Astrocyte (in vitro differentiated cells and primary cell): ENCODE data around the gene AMMECR1. TPM values are rescaled to one million over a fixed set of nuclear protein-coding genes. Genes with fewer than 3 reads are reported as not detected.

ENCODE experiments used
- DNase-seq: peaks from one replicate; pipeline ENCODE4 v3.0.0-alpha.2; 2010; ENCODE audit warnings: low read depth
- FAIRE-seq: peaks from 2 replicates; lab custom pipeline; 2011; peaks lifted over from hg19 to GRCh38; lab: Jason Lieb, UNC
- H2AFZ ChIP-seq: 2 replicates; pipeline ENCODE4 v1.6.0; 2012; ENCODE audit warnings: low read depth, low read length, inconsistent platforms
- H3K27ac ChIP-seq: 2 replicates; pipeline ENCODE4 v1.5.1; 2011; ENCODE audit warnings: low read depth, low read length, inconsistent platforms
- H3K27me3 ChIP-seq: 2 replicates; pipeline ENCODE4 v1.6.0; 2011; ENCODE audit warnings: low read length, inconsistent platforms; ENCODE audit not compliant: insufficient read depth
- H3K36me3 ChIP-seq: 2 replicates; pipeline ENCODE4 v1.5.1; 2011; ENCODE audit warnings: low read length, inconsistent platforms; ENCODE audit not compliant: insufficient read depth
- H3K4me1 ChIP-seq: 2 replicates; pipeline ENCODE4 v1.5.1; 2011; ENCODE audit warnings: low read length, inconsistent platforms; ENCODE audit not compliant: insufficient read depth
- H3K4me2 ChIP-seq: 2 replicates; pipeline ENCODE4 v1.6.0; 2012; ENCODE audit warnings: low read length, inconsistent platforms
- H3K4me3 ChIP-seq: 2 replicates; pipeline ENCODE4 v1.5.1; 2011; ENCODE audit warnings: low read depth, mild to moderate bottlenecking, low read length, inconsistent platforms; ENCODE audit not compliant: insufficient read depth
- H3K79me2 ChIP-seq: 2 replicates; pipeline ENCODE4 v1.6.0; 2012; ENCODE audit warnings: mild to moderate bottlenecking, low read length, inconsistent platforms; ENCODE audit not compliant: insufficient read depth
- H3K9ac ChIP-seq: 2 replicates; pipeline ENCODE4 v1.6.0; 2012; ENCODE audit warnings: mild to moderate bottlenecking, low read length, inconsistent platforms
- H3K9me3 ChIP-seq: 2 replicates; pipeline ENCODE4 v1.5.1; 2012; ENCODE audit warnings: low read depth, mild to moderate bottlenecking, low read length, inconsistent platforms; ENCODE audit not compliant: insufficient read depth
- H4K20me1 ChIP-seq: 2 replicates; pipeline ENCODE4 v1.6.0; 2012; ENCODE audit warnings: low read length, inconsistent platforms; ENCODE audit not compliant: insufficient read depth
- H3K27ac Mint-ChIP-seq: one replicate; pipeline ENCODE4 v1.8.0; 2021; ENCODE audit warnings: mild to moderate bottlenecking, mixed read lengths; ENCODE audit not compliant: unreplicated experiment
- H3K27me3 Mint-ChIP-seq: one replicate; pipeline ENCODE4 v1.8.0; 2021; ENCODE audit warnings: low read depth, mixed read lengths; ENCODE audit not compliant: unreplicated experiment
- H3K36me3 Mint-ChIP-seq: one replicate; pipeline ENCODE4 v1.8.0; 2021; ENCODE audit warnings: low read depth, mixed read lengths; ENCODE audit not compliant: unreplicated experiment
- H3K4me1 Mint-ChIP-seq: one replicate; pipeline ENCODE4 v1.8.0; 2021; ENCODE audit warnings: low read depth, mixed read lengths; ENCODE audit not compliant: unreplicated experiment
- H3K4me3 Mint-ChIP-seq: one replicate; pipeline ENCODE4 v1.8.0; 2021; ENCODE audit warnings: mild to moderate bottlenecking, moderate library complexity, mixed read lengths; ENCODE audit not compliant: unreplicated experiment
- H3K9me3 Mint-ChIP-seq: one replicate; pipeline ENCODE4 v1.8.0; 2021; ENCODE audit warnings: mild to moderate bottlenecking, mixed read lengths; ENCODE audit not compliant: unreplicated experiment
- CTCF ChIP-seq: IDR thresholded peaks from 2 replicates; pipeline ENCODE4 v1.5.1; 2011; ENCODE audit warnings: low read depth, mild to moderate bottlenecking, inconsistent platforms, low read length, moderate library complexity; ENCODE audit not compliant: insufficient read depth
- EZH2 ChIP-seq: IDR thresholded peaks from 2 replicates; pipeline ENCODE4 v1.6.1; 2012; ENCODE audit warnings: mild to moderate bottlenecking, low read length, inconsistent platforms; ENCODE audit not compliant: insufficient read depth
- total RNA-seq: library from RNA; stranded (reverse); gene quantifications from 2 replicates; pipeline ENCODE4 v1.2.1, GENCODE V29; 2021

Gene AMMECR1
- total RNA-seq, 1 donor from 2014 or later, result 16.0 TPM

- Mint-ChIP-seq H3K4me1 (peaks cover 5% of the 10 kb centered on the region), H3K4me3 (no peak overlapping the region), H3K9me3 (peaks cover 3% of the 10 kb centered on the region), H3K36me3 (peaks cover 5% of the 10 kb centered on the region), H3K27ac (no peak overlapping the region), H3K27me3 (no peaks in the 10 kb centered on the region)
- H3K27me3 ChIP-seq, result no peaks in the 10 kb centered on the region
- no peaks in the 10 kb centered on the region for H3K79me2 ChIP-seq
- TF ChIP-seq EZH2 (no peak), CTCF (no peak)
- no peaks in the 10 kb centered on the region for H4K20me1 ChIP-seq
- no peak for DNase-seq
- no peak for FAIRE-seq
- peaks cover 18% of the 10 kb centered on the region for H3K4me1 ChIP-seq
- no peak overlapping the region for H3K4me2 ChIP-seq
- no peak overlapping the region for H3K27ac ChIP-seq
- no peak overlapping the region for H3K9ac ChIP-seq
- no peak overlapping the region for H3K4me3 ChIP-seq
- H2AFZ ChIP-seq, result no peak overlapping the region
- no peaks in the 10 kb centered on the region for H3K9me3 ChIP-seq
- H3K36me3 ChIP-seq, result no peaks in the 10 kb centered on the region
Measured at GRCh38 chrX:110171442-110171841, 146.4 kb downstream of the AMMECR1 start.

DNA sequence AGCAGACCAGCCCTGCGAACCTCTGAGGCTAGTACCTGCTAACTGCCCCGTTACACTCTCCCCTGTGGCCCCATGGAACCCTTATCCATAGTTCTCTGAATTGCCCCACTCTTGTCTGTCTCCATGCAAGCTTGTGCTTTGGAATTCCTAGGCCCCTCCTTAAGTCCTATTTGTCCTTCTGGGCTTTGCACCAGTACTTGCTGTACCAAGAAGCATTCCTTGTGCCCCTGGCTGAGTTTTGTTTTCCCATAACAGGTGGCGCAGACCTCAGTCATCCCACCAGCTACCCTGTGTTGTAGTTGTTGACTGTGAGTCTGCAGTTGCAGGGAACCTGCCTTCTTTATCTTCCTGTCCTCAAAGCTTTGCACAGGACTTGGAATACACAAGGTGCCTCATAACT is 147.9 kb downstream of the AMMECR1 start:
- Histone ChIP-seq H3K36me3 (no peaks in the 10 kb centered on the region), H3K4me1 (peaks cover 18% of the 10 kb centered on the region), H3K4me3 (no peak overlapping the region), H3K27me3 (no peaks in the 10 kb centered on the region), H3K9ac (no peak overlapping the region), H3K79me2 (no peaks in the 10 kb centered on the region), H2AFZ (no peak overlapping the region), H3K27ac (no peak overlapping the region), H4K20me1 (no peaks in the 10 kb centered on the region), H3K4me2 (no peak overlapping the region), H3K9me3 (no peaks in the 10 kb centered on the region)
- Mint-ChIP-seq H3K4me3 (no peak overlapping the region), H3K9me3 (peaks cover 3% of the 10 kb centered on the region), H3K36me3 (peaks cover 4% of the 10 kb centered on the region), H3K4me1 (peaks cover 5% of the 10 kb centered on the region), H3K27me3 (no peaks in the 10 kb centered on the region), H3K27ac (no peak overlapping the region)
- TF ChIP-seq CTCF, result no peak
- no peak for TF ChIP-seq EZH2
- DNase-seq (no peak), FAIRE-seq (no peak)

DNA sequence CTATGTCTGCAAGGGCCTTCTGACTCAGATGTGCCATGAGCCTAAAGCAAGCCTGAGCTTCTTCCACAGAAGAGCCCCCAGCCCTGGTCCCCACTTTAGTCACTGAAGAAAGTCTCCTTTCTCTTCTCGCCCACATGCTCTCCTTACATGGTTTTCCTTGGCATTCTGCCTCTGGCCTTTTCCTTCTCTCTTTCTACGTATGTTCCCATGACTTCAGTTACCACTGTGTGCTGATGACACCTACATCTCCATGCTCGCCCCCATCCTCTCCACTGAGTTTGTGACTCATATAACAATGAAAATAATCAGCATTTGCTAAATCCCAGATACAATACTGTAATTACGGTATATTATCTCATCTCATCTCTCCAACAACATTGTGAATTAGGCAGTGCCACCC is 149.3 kb downstream of the AMMECR1 start:
- peak overlapping the region; percentile 61 for H3K9ac ChIP-seq
- DNase-seq (peak; percentile 86), FAIRE-seq (no peak)
- no peaks in the 10 kb centered on the region for H3K9me3 ChIP-seq
- no peak overlapping the region for H2AFZ ChIP-seq
- no peaks in the 10 kb centered on the region for H3K27me3 Mint-ChIP-seq
- H3K27ac ChIP-seq, result peak overlapping the region; percentile 84
- H3K36me3 ChIP-seq, result no peaks in the 10 kb centered on the region
- no peaks in the 10 kb centered on the region for H4K20me1 ChIP-seq
- H3K4me1 Mint-ChIP-seq, result peaks cover 4% of the 10 kb centered on the region
- peaks cover 3% of the 10 kb centered on the region for H3K36me3 Mint-ChIP-seq
- H3K79me2 ChIP-seq, result no peaks in the 10 kb centered on the region
- no peak overlapping the region for H3K4me3 ChIP-seq
- H3K4me1 ChIP-seq, result peaks cover 13% of the 10 kb centered on the region
- no peak for TF ChIP-seq EZH2
- no peak for TF ChIP-seq CTCF
- peak overlapping the region; percentile 10 for H3K27ac Mint-ChIP-seq
- H3K4me3 Mint-ChIP-seq, result no peak overlapping the region
- no peaks in the 10 kb centered on the region for H3K27me3 ChIP-seq
- H3K9me3 Mint-ChIP-seq, result peaks cover 3% of the 10 kb centered on the region
- peak overlapping the region; percentile 57 for H3K4me2 ChIP-seq
